Activated gamma-delta T cell treated with Interleukin-2 at 50 U/mL for 16 hours (primary cell): ENCODE results near the gene TWNK.

Experiments used
- DNase-seq: peaks from one replicate; pipeline ENCODE4 v3.0.0-alpha.2; 2020

The TWNK gene

GRCh38 chr10:100998183-100998990, 11.0 kb downstream of the TWNK start:
- peak; percentile 51 for DNase-seq

DNA sequence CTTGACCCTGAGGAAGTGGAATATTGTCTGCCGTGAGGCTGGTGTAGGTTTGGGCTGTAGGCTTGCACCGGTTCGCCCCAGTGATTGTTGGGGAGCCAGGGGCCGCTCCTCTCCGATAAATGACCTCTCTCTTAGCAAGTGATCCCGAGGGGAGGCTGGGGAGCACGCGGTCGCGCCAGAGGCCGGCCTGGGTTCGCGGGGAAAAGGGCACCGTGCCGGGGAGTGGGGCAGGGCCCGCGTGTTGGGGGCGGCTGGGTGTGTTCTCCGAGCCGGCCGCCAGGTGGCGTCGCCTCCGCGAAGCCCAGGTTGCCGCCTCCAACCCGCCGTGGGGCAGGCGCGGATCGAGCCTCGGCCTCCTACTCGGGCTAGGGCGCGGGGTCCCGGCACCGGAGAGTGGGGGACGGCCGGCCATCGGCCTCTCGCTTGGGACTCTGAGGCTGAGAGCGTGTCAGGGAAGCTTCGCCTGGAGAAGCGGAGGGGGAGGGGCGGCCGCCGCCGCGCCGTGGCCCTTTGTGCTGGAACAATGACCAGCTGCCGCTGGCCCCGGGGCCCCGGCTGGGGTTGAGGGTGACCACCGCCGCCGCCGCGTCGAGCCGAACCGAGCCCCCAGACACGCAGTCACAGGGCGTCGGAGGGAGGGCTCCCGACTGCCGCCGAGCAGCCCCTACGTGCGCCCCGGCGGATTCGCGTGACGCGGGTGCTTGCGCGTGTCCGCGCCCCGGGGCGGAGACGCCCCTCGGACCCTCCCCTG, 11.8 kb downstream of the TWNK start:
- DNase-seq = peak; percentile 75

- DNase-seq = no peak
Observed at GRCh38 chr10:100999742-101000126, 12.4 kb downstream of the TWNK start, which contains the start of gene LZTS2. Gene LZTS2 (plus strand): TSS chr10:100999808. CDS start chr10:101002539, 2,731 bp downstream.

DNA sequence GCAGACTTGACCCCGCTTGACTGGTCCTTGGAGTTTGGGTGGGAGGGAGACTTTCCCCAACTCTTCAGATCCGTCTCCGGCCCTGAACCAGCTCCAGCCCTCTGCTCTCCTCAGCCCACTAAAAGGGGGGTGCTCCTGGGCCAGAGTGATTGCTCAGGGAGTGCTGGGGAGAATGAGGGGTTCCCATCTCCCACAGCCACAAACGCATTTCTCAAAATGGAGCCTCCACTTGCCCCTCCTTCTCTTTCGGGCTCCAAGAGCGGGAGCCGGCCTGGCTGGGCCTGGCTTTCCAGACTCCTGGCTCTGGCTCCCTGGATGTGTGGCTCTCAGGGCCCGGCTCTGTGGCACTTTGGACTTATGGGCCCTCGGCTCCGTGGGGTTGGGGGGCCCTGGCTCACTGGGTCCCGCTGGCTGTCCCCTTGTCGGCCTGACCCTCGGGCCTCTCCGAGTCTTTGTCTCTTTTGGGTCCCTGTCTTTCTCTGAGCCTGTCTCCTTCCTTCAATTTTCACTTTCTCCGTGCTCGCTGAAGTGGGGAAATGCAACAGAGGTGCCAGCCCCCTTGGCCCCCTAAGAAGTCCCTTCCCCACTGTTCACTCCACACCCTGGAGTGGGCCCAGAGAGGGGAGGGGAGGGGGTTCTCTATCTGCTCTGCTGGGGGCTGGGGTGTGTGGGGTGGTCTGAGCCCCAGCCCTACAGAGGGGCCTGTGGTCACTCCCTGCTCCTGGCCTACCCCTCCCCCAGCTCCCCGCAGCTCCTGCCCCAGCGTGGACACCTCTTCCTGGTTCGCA, 13.0 kb downstream of the TWNK start:
- no peak for DNase-seq

- DNase-seq = no peak
Observed at GRCh38 chr10:101000915-101001658, 13.7 kb downstream of the TWNK start.

DNA sequence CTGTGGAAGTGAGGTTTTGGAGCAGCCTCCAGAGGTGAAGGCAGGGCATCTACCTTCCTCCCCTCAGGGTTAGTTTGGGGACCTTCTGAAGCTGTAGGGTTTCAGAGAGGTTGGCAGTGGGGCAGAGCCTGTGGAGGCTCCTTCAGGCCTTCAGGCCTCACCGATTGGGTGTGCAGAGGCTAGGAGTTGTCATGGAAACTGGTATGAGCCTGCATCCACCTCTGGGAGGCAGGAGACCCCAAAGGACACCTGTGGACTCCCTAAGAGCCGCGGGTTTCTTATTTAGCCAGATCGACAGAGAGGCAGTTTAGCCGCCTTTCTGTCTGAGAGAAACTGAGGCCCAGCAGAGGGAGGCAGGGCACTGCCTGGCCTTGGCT, 14.3 kb downstream of the TWNK start:
- no peak for DNase-seq

GRCh38 chr10:101002456-101002855, 15.1 kb downstream of the TWNK start:
- no peak for DNase-seq

GRCh38 chr10:101003639-101004206, 16.4 kb downstream of the TWNK start:
- DNase-seq = no peak

DNA sequence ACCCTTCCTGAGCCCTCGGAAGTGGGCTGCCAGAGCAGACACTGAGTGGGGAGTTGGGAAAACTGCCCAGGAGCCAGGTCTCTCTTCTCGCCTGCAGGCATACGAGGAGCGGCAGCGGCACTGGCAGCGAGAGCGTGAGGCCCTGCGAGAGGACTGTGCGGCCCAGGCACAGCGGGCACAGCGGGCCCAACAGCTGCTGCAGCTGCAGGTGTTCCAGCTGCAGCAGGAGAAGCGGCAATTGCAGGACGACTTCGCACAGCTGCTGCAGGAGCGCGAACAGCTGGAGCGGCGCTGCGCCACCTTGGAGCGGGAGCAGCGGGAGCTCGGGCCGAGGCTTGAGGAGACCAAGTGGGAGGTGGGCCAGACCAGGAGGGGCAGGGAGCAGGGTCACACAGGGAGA, 18.0 kb downstream of the TWNK start:
- DNase-seq = no peak

GRCh38 chr10:101005869-101006567, 18.7 kb downstream of the TWNK start:
- no peak for DNase-seq

- no peak for DNase-seq
Observed at GRCh38 chr10:101006593-101007098, 19.3 kb downstream of the TWNK start.

- no peak for DNase-seq
Observed at GRCh38 chr10:101007099-101007711, 19.9 kb downstream of the TWNK start.

GRCh38 chr10:101007915-101008822, 20.8 kb downstream of the TWNK start:
- no peak for DNase-seq

DNA sequence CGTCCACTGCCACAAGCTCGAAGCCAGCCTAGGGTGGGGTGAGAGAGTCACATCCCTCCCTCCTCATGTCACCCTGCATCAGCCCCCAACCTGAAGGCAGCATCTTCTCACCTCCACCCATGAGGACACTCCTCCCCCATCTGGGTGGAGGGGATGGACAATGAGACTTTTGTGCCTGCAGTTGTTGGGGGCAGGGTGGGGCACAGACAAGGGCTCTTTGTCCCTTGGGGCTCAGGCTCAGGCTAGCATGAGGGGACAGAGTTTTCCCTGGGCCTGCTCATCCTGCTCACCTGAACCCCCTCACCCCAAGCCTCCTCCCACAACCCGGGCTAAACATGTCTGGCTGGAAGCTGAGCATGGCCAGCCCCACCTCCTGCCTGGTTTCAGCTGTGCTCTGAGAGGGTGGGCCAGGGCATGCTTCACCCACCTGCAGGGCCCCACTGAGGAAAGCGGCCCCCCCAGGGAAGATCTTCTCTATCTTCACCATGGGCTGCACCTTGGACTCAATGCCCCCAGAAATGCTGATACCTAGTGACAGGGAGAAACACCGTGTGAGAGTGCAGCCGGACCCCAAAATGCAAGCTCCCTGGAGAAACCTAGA, 21.6 kb downstream of the TWNK start:
- no peak for DNase-seq

DNA sequence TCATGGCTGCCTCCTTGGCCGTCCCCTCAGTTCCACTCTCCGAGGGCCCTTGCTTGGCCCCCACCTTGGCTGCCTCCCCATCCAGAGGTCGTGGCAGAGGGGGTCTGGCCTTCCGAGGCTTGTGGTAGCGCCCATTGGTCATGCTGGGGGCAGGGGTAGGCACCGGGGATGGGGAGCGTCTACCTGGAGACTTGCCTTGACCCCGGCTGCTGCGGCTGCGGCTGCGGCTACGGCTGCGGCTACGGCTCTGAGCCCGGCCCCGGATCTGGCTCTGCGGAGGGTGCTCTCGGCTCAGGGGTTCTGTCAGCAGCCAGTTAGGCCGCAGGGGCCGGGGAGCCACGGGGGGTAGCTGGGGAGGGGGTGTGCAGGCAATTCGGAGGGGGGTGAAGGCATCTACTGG, 23.0 kb downstream of the TWNK start:
- no peak for DNase-seq

- no peak for DNase-seq
Observed at GRCh38 chr10:101011517-101012423, 24.4 kb downstream of the TWNK start.

DNA sequence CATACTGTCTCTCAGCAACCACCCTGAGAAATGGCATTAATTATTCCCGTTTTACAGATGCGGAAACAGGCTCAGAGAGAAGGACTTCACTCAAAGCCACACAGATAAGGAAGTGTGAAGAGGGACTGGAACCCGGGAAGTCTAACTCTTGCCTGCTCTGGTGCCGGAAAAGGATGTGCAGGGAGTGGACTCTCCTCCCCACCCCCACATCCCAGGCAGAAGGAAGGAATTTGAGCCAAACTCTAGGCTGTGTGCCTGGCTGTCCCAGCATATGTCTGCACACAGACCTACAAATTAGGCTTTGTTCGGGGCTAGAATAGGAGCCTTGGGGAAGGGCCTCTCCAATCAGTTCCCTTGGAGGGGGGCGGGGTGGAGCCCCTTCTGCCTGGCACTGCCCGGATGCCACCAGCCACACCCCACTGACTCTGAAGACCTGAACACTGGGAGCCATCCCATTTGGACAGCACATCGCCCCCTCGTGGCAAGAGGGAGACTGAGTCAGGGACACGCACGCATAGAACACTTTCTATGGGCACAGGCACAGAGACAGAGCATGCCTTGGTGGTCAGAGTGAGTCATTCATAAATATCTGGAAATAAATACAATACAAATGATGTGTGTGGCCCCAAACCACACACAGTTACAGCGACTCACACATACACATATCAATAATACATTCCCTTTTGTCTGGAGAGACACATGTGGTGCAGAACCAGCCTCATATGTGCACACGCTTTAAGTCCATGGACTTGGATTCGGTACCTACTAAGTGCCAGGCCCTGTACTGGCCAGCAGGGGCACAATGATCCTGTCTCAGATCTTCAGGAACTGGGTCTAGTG, 25.4 kb downstream of the TWNK start:
- DNase-seq = peak; percentile 69
